Fibroblast of mammary gland (primary cell): ENCODE results near the gene SUMF1.

Experiments used
- DNase-seq: peaks from one replicate; pipeline ENCODE4 v3.0.0-alpha.2; 2010; ENCODE audit warnings: low read depth
- H3K4me3 ChIP-seq: 2 replicates; pipeline ENCODE4 v1.5.1; 2011; ENCODE audit warnings: low read depth, mild to moderate bottlenecking, low read length, moderate library complexity; ENCODE audit not compliant: control insufficient read depth
- TF ChIP-seq, protein P1 (sequence below): conservative IDR thresholded peaks from 2 replicates; pipeline ENCODE4 v1.5.1; 2011; ENCODE audit warnings: low read depth, low read length, inconsistent platforms; ENCODE audit not compliant: control insufficient read depth, insufficient read depth

SUMF1 gene

DNA sequence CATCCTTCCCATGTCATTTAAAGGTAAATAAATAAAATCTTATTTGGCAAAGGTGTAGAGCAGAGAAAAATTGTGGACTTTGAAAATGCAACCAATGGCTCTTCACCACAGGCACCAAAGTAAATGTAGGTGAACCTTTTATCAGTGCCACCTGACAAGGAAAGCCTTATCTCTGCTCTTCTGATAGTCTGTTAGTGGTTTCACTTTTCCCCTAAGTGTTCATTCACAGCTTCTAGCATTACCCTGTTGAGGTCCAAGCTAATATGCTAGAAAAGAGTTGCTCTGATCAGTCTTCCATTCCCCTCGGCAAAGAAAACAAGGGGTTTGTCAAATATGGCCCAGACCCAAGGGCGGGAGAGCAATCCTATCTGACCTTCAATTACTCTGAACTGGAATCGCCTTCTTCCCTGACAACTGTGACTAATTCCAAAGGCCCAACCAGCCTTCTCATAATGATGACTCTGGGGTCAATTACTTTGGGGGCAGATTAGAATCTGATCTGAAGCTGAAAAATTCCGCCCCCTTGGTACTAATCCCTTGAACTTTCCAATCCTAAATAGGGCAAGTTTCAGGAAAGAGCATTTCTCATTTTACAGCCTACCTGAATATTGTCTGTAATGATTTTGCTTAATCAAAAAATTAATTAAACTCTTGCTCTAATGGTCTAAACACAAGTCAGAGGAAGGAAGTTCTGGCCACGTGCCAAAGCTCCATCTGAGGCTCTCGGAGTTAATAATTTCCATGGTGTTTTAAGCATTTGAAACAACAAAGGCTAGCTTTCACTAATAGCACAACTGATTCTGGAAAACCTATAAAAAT is 111.5 kb downstream of the SUMF1 start:
- no peak overlapping the region for H3K4me3 ChIP-seq
- no peak for DNase-seq
- TF ChIP-seq, protein P1, sequence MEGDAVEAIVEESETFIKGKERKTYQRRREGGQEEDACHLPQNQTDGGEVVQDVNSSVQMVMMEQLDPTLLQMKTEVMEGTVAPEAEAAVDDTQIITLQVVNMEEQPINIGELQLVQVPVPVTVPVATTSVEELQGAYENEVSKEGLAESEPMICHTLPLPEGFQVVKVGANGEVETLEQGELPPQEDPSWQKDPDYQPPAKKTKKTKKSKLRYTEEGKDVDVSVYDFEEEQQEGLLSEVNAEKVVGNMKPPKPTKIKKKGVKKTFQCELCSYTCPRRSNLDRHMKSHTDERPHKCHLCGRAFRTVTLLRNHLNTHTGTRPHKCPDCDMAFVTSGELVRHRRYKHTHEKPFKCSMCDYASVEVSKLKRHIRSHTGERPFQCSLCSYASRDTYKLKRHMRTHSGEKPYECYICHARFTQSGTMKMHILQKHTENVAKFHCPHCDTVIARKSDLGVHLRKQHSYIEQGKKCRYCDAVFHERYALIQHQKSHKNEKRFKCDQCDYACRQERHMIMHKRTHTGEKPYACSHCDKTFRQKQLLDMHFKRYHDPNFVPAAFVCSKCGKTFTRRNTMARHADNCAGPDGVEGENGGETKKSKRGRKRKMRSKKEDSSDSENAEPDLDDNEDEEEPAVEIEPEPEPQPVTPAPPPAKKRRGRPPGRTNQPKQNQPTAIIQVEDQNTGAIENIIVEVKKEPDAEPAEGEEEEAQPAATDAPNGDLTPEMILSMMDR, result no peak

DNA sequence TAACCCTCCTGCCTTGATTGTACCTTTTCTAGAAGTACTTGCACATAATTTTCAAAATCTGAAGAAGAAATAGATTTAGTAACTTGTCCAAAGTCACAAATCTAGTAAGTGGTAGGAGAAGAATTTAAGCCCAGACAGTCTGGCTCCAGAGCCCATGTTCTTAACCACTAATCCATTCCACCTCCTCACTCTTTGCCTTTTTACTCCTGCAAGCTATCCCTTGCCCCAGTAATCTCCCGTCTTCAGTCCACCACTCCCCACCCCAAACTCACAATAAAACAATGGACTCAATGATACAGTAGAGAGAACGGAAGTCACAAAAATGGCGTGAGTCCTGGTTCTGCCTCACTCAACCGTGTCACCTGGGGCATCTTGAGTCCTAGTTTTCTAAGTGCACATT is 115.2 kb downstream of the SUMF1 start:
- no peak overlapping the region for H3K4me3 ChIP-seq
- DNase-seq, result no peak
- TF ChIP-seq, protein P1, result no peak

DNA sequence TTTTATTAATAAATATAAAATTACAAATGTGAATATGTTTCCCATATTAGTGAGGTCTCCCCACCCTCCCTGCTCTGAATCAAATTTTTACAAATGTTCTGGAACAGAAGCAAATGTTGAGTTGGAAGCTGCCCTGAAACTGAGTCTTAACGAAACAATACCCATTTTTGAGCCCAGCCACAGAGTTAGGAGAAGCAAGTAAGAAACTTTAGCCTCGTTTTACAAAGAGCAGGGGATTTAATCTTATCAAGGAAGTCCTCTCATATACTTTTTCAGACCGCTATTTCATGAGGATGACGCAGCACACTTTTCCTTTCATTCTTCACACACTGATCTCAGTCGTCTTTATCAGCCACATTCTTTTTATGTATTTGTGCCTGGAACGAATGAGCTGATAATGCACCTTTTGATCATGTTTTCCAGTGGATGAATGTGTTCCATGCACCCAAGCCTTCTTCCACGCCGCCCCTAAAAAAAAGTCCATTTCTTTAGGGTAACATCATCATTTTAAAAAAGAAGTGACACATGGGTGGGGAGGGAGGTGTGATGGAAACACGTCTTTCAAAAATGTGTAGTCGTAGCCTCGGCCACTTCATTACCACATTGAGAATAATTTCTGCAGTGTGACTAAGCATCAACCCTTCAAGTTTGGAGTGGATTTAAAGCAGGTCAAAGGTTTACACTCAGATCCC is 115.8 kb downstream of the SUMF1 start:
- peak overlapping the region; percentile 34 for H3K4me3 ChIP-seq
- peak; percentile 44 for DNase-seq
- TF ChIP-seq, protein P1, result no peak

DNA sequence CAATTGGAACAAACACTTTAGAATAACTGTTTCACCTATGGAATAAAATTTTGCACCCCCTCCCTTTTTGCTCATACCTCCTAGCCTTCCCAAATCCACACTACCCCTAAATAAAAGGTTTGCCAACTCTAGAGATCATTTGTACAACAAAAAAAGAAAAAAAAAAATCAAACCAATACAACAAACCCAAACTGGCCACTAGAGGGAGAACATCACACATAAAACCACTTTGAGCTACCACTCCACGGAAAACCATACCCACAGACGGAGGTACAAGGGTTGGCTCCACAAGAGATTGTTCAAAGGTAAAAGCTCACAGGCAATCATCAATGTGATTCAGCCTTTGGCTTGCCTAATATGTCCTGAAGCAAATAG is 116.3 kb downstream of the SUMF1 start:
- TF ChIP-seq, protein P1, result peak; percentile 75
- H3K4me3 ChIP-seq, result peak overlapping the region; percentile 34
- peak; percentile 78 for DNase-seq

DNA sequence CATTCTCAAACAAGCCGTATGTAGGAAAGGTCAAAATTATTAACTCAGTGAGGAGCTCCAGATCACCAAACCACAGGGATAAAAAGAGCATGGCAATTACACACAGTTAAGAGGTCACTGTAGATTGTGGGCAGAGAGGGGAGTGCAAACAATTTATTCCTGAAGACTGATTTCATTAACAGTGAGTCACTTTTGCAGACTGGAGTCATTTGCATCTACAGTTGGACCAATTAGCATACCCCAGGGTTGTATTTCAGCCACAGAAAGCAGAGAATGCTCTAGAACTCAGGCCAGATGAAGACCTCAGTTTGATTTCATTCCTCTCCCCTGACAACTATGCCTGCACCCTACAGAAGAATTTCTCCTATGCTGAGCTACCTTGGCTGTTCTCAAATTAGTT is 123.8 kb downstream of the SUMF1 start:
- DNase-seq, result peak; percentile 56
- TF ChIP-seq, protein P1, result no peak

DNA sequence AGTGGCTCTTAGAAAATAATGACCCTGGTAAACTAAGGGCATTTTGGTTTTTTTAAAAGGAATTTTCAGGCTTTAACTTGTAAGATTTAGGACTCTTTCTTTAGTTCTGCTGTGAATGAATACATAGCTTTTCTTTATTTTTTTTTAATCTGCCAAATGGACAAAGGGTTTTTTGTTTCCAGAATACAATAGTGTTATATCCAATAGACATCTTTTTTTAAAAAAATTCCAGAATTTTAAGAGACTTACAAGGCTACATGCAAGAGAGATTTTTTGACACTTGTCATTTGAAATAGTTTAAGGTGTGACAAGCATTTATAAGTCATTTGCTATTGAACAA is 125.8 kb downstream of the SUMF1 start:
- no peak for DNase-seq
- no peak overlapping the region for H3K4me3 ChIP-seq
- TF ChIP-seq, protein P1, result no peak

More for the DNA sequence above, 123.8 kb downstream of the SUMF1 start:
- H3K4me3 ChIP-seq, result no peak overlapping the region
